ENCODE results near the gene EFHD2. TPM values are rescaled to one million over a fixed set of nuclear protein-coding genes. Genes with fewer than 3 reads are reported as not detected.

Gene EFHD2
- total RNA-seq, 1 donor from 2014 or later, result 55.3 TPM

DNA sequence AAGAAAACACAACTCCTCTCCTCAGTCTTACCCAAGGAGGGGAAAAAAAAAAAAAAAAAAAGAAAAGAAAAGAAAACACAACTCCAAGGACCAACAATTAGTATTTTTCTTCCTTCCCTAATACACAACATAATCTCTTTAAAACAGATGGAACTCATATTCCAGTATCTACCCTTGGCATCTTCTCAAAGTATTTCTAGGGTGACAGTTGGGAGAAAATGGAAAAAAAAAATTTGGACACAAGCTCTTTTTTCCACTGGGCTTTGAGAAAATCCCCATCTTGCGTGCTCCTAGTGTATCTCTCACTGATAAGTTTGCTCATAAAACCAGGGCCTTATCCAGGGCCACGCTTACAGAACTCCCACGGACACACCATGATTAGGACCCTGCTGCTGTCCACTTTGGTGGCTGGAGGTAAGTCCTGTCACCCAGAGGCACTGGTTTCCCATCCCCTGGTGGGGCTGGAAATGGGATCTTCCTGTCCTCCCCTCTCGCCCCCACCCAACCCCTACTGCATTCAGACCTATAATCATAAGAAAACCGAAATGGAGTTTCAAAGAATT lies 66.1 kb downstream of the EFHD2 start, which contains the start of gene CELA2B:
Gene CELA2B, plus strand, starts transcription at position 353 of the 563 bp plus-strand sequence. Its CDS starts 22 bp downstream, at position 375.
- H3K4me3 Mint-ChIP-seq, result no peak within 1 kb of the TSS
- CTCF ChIA-PET, result no interaction called here
- intact Hi-C loops (cut with micrococcal nuclease), result no loop called here

GRCh38 chr1:15476927-15477326 lies 67.2 kb downstream of the EFHD2 start:
- H3K4me3 Mint-ChIP-seq, result no peak overlapping the region
- no peak for TF ChIP-seq CTCF (IDR thresholded peaks at IDR 0.05)
- H3K4me1 Mint-ChIP-seq, result no peaks in the 10 kb centered on the region
- ChIA-PET CTCF (no interaction called here), POLR2A (no interaction called here)
- no peaks in the 10 kb centered on the region for H3K27me3 Mint-ChIP-seq
- no peaks in the 10 kb centered on the region for H3K36me3 Mint-ChIP-seq (ENCODE audit: low read depth)
- no peak overlapping the region for H3K27ac Mint-ChIP-seq
- DNase-seq (no peak), ATAC-seq (ENCODE audit: low read depth) (no peak)
- intact Hi-C loops (cut with micrococcal nuclease), result no loop called here
- no peaks in the 10 kb centered on the region for H3K9me3 Mint-ChIP-seq

More for the DNA sequence above, 66.1 kb downstream of the EFHD2 start, which contains the start of gene CELA2B:
- no peaks in the 10 kb centered on the region for H3K36me3 Mint-ChIP-seq (ENCODE audit: low read depth)
- DNase-seq (no peak), ATAC-seq (ENCODE audit: low read depth) (no peak)
- no peaks in the 10 kb centered on the region for H3K27me3 Mint-ChIP-seq
- H3K27ac Mint-ChIP-seq, result no peak within 1 kb of the TSS
- H3K9me3 Mint-ChIP-seq, result no peaks in the 10 kb centered on the region
- POLR2A ChIA-PET, result no interaction called here
- H3K4me1 Mint-ChIP-seq, result no peaks in the 10 kb centered on the region
- TF ChIP-seq CTCF (IDR thresholded peaks at IDR 0.05), result no peak

DNA sequence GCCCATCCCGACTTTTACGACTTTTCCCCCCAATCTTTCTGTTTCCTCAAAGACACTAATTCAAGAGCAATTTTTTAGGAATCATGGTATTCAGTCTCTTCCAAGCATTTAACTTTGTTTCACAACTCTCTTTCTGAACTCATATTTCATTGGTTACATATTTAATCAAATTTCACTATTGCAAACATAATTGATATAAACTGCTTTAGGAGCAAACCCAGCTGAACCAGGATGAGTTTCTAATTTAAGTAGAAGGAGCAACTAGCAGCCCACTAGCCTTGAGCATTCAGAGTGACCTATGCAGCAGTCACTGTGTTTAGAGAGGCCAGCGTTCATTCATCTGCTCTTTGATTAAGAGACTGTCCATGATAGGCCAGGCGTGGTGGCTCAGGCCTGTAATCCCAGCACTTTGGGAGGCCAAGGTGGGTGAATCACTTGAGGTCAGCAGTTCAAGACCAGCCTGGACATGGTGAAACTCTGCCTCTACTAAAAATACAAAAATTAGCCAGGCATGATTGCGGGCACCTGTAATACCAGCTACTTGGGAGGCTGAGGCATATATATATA lies 68.0 kb downstream of the EFHD2 start:
- H3K27ac Mint-ChIP-seq, result no peak overlapping the region
- no peak for TF ChIP-seq CTCF (IDR thresholded peaks at IDR 0.05)

More for the DNA sequence above, 68.0 kb downstream of the EFHD2 start:
- Mint-ChIP-seq H3K27me3 (no peaks in the 10 kb centered on the region), H3K4me3 (no peak overlapping the region), H3K9me3 (no peaks in the 10 kb centered on the region), H3K36me3 (ENCODE audit: low read depth) (no peaks in the 10 kb centered on the region), H3K4me1 (no peaks in the 10 kb centered on the region)
- intact Hi-C loops (cut with micrococcal nuclease), result no loop called here
- POLR2A ChIA-PET, result no interaction called here
- ATAC-seq (ENCODE audit: low read depth) (no peak), DNase-seq (no peak)
- CTCF ChIA-PET, result no interaction called here

Other genes with a start within 250 kb of the EFHD2 start
- not detected in 2 replicates for gene FHAD1, start 162.7 kb upstream of the EFHD2 start, total RNA-seq
- 0.39 and 0.80 TPM in 2 replicates for gene CTRC, start 28.6 kb downstream of the EFHD2 start, total RNA-seq
- gene CELA2A, start 46.8 kb downstream of the EFHD2 start, total RNA-seq, result not detected in 2 replicates
- not detected in 2 replicates for gene CELA2B, start 66.2 kb downstream of the EFHD2 start, total RNA-seq
- gene CASP9, start 114.3 kb downstream of the EFHD2 start, total RNA-seq, result 13.4 and 15.7 TPM in 2 replicates
- 35.5 and 35.9 TPM in 2 replicates for gene DNAJC16, start 117.0 kb downstream of the EFHD2 start, total RNA-seq
- 8.1 TPM in 2 replicates for gene AGMAT, start 175.2 kb downstream of the EFHD2 start, total RNA-seq
- 45.8 and 59.1 TPM in 2 replicates for gene DDI2, start 207.6 kb downstream of the EFHD2 start, total RNA-seq

Measured in activated B cell treated with CpG ODN at 0.5 μM for 24 hours (primary cell).